Mucosa of stomach (tissue), 1 donor: ENCODE data around the gene HES6.

ENCODE experiments used
- H3K27me3 ChIP-seq: one replicate; pipeline ENCODE4 v1.7.0; 2013; ENCODE audit warnings: mild to moderate bottlenecking, low read length; ENCODE audit not compliant: control insufficient read depth, insufficient read depth
- H3K36me3 ChIP-seq: one replicate; pipeline ENCODE4 v1.7.0; 2013; ENCODE audit warnings: low read length; ENCODE audit not compliant: control insufficient read depth, insufficient read depth
- H3K4me1 ChIP-seq: one replicate; pipeline ENCODE4 v1.7.0; 2013; ENCODE audit warnings: mild to moderate bottlenecking, low read length; ENCODE audit not compliant: control insufficient read depth, insufficient read depth
- H3K4me3 ChIP-seq: one replicate; pipeline ENCODE4 v1.7.0; 2013; ENCODE audit warnings: low read length
- H3K9ac ChIP-seq: one replicate; pipeline ENCODE4 v1.7.0; 2013; ENCODE audit warnings: mild to moderate bottlenecking, low read length, moderate library complexity
- H3K9me3 ChIP-seq: one replicate; pipeline ENCODE4 v1.7.0; 2013; ENCODE audit warnings: mild to moderate bottlenecking, low read length, moderate library complexity; ENCODE audit not compliant: control insufficient read depth
- donor health status: Pancreatic carcinoma.

Gene HES6

GRCh38 chr2:238239863-238240756, at the start of gene HES6:
TSS of gene HES6 (minus strand) at chr2:238240038. CDS start at chr2:238239905, 133 bp downstream.
- Histone ChIP-seq H3K4me3 (peak within 1 kb of the TSS; percentile 22), H3K27me3 (peaks cover 14% of the 10 kb centered on the region), H3K9ac (peak within 1 kb of the TSS; percentile 22), H3K9me3 (no peaks in the 10 kb centered on the region), H3K4me1 (peaks cover 11% of the 10 kb centered on the region), H3K36me3 (peaks cover under 1% of the 10 kb centered on the region)

GRCh38 chr2:238289574-238289973, 49.7 kb upstream of the HES6 start:
- Histone ChIP-seq H3K27me3 (no peaks in the 10 kb centered on the region), H3K4me1 (peaks cover 66% of the 10 kb centered on the region), H3K9ac (peak overlapping the region; percentile 82), H3K36me3 (no peaks in the 10 kb centered on the region), H3K9me3 (no peaks in the 10 kb centered on the region), H3K4me3 (peak overlapping the region; percentile 47)

GRCh38 chr2:238288650-238289573, 49.1 kb upstream of the HES6 start:
- Histone ChIP-seq H3K4me3 (peak overlapping the region; percentile 47), H3K9ac (peak overlapping the region; percentile 82), H3K27me3 (no peaks in the 10 kb centered on the region), H3K4me1 (peaks cover 66% of the 10 kb centered on the region), H3K36me3 (no peaks in the 10 kb centered on the region), H3K9me3 (no peaks in the 10 kb centered on the region)

GRCh38 chr2:238287737-238288649, 48.2 kb upstream of the HES6 start, which contains the start of gene PER2:
TSS of gene PER2 (minus strand) at chr2:238288610. CDS start at chr2:238277936, 10,674 bp downstream.
- no peaks in the 10 kb centered on the region for H3K9me3 ChIP-seq
- H3K4me1 ChIP-seq = peaks cover 69% of the 10 kb centered on the region
- no peaks in the 10 kb centered on the region for H3K27me3 ChIP-seq
- H3K9ac ChIP-seq = peak within 1 kb of the TSS; percentile 97
- peak within 1 kb of the TSS; percentile 68 for H3K4me3 ChIP-seq
- H3K36me3 ChIP-seq = no peaks in the 10 kb centered on the region

- Histone ChIP-seq H3K4me3 (peak overlapping the region; percentile 68), H3K36me3 (no peaks in the 10 kb centered on the region), H3K4me1 (peaks cover 71% of the 10 kb centered on the region), H3K9ac (peak overlapping the region; percentile 97), H3K27me3 (no peaks in the 10 kb centered on the region), H3K9me3 (no peaks in the 10 kb centered on the region)
Observed at GRCh38 chr2:238286987-238287736, 47.3 kb upstream of the HES6 start.

- peak overlapping the region; percentile 97 for H3K9ac ChIP-seq
- H3K27me3 ChIP-seq = no peaks in the 10 kb centered on the region
- H3K4me1 ChIP-seq = peaks cover 75% of the 10 kb centered on the region
- no peaks in the 10 kb centered on the region for H3K9me3 ChIP-seq
- peak overlapping the region; percentile 68 for H3K4me3 ChIP-seq
- no peaks in the 10 kb centered on the region for H3K36me3 ChIP-seq
Observed at GRCh38 chr2:238286551-238286950, 46.7 kb upstream of the HES6 start.

GRCh38 chr2:238286095-238286494, 46.3 kb upstream of the HES6 start:
- no peaks in the 10 kb centered on the region for H3K36me3 ChIP-seq
- H3K4me1 ChIP-seq = peaks cover 74% of the 10 kb centered on the region
- H3K9ac ChIP-seq = peak overlapping the region; percentile 97
- H3K27me3 ChIP-seq = no peaks in the 10 kb centered on the region
- H3K4me3 ChIP-seq = peak overlapping the region; percentile 68
- H3K9me3 ChIP-seq = no peaks in the 10 kb centered on the region

- no peaks in the 10 kb centered on the region for H3K27me3 ChIP-seq
- peaks cover 70% of the 10 kb centered on the region for H3K4me1 ChIP-seq
- peak overlapping the region; percentile 97 for H3K9ac ChIP-seq
- no peaks in the 10 kb centered on the region for H3K9me3 ChIP-seq
- H3K36me3 ChIP-seq = no peaks in the 10 kb centered on the region
- H3K4me3 ChIP-seq = peak overlapping the region; percentile 68
Observed at GRCh38 chr2:238285653-238286082, 45.8 kb upstream of the HES6 start.

GRCh38 chr2:238284802-238285515, 45.1 kb upstream of the HES6 start:
- no peaks in the 10 kb centered on the region for H3K36me3 ChIP-seq
- peak overlapping the region; percentile 97 for H3K9ac ChIP-seq
- peak overlapping the region; percentile 9 for H3K4me3 ChIP-seq
- no peaks in the 10 kb centered on the region for H3K27me3 ChIP-seq
- no peaks in the 10 kb centered on the region for H3K9me3 ChIP-seq
- peaks cover 71% of the 10 kb centered on the region for H3K4me1 ChIP-seq
